ENCODE results near the gene ZSCAN16. TPM values are rescaled to one million over a fixed set of nuclear protein-coding genes. Genes with fewer than 3 reads are reported as not detected.
"Not testable (repeated sequence)": the region's sequence is repeated elsewhere in the genome, so short reads cannot be mapped to it uniquely, and the experiment has no call there.

Gene ZSCAN16
- total and polyA plus RNA-seq, 10 of the 15 experiments (the other 5 are each of a cell fraction or from before 2014, with no cell fraction given), result 4.6 to 13.8 (median 10.3) TPM

- DNase-seq (ENCODE audit: low read depth, low spot score), result no peak
- BruUV-seq (replicated peaks), result no TSS peak
- intact Hi-C loops (cut with micrococcal nuclease; ENCODE audit: unreplicated experiment), result no loop called here
- no peaks in the 10 kb centered on the region for H3K79me2 ChIP-seq (ENCODE audit: control insufficient read depth, insufficient read depth, low read length)
- POLR2A ChIA-PET, result no interaction called here
- SMC1A ChIA-PET (ENCODE audit: uncharacterized antibody, unreplicated experiment), result interaction anchor here (0.6 kb wide), 1 partner anchor 912 kb away, joined by 3 read pairs; no protein-coding TSS in a partner anchor
- CTCF ChIA-PET, result no interaction called here
- no peak overlapping the region for H3K4me2 ChIP-seq (ENCODE audit: control insufficient read depth, insufficient read depth)
- in situ Hi-C loops (cut with MboI), result loop anchor here (25.0 kb wide), 1 partner anchor 1427 kb away; the partner anchor contains the start of gene ZNF322
- no peak for FAIRE-seq
- no peak overlapping the region for H3K9ac ChIP-seq (ENCODE audit: control insufficient read depth, insufficient read depth, low read length)
- no peak overlapping the region for H3K4me3 ChIP-seq
- no peaks in the 10 kb centered on the region for H3K27me3 ChIP-seq (replicated peaks in 1 of 2; ENCODE audit: control insufficient read depth in 2 of 2, insufficient read depth in 2 of 2, low read length in 1 of 2)
- no peak overlapping the region for H2AFZ ChIP-seq (ENCODE audit: control insufficient read depth, low read depth, low read length)
- no peaks in the 10 kb centered on the region for H4K20me1 ChIP-seq (ENCODE audit: control insufficient read depth, insufficient read depth)
- H3K9me3 ChIP-seq (replicated peaks; ENCODE audit: control insufficient read depth, insufficient read depth, low read length), result peaks cover 13% of the 10 kb centered on the region; the same call in 2 of the 3 replicates
- H3K27ac ChIP-seq (ENCODE audit: control insufficient read depth, insufficient read depth), result no peak overlapping the region
- H3K36me3 ChIP-seq (ENCODE audit: control insufficient read depth in 2 of 2, insufficient read depth in 2 of 2, low read length in 1 of 2), result peaks cover 0 to 11% of the 10 kb centered on the region in 2 experiments; a peak in 1 of 4 replicates
- TF ChIP-seq CBX5 (IDR thresholded peaks at IDR 0.05; ENCODE audit: low read depth), result peak; percentile 94
- no peak for TF ChIP-seq IRF3 (IDR thresholded peaks at IDR 0.05)
- WGBS (ENCODE audit: insufficient coverage, insufficient replicate concordance, low lambda C conversion rate, missing lambda C conversion rate), result 90% methylated on average over 5 of the region's 5 CpGs
- ATAC-seq, result no peak
- H3K4me1 ChIP-seq (ENCODE audit: control insufficient read depth, insufficient read depth, low read length), result no peaks in the 10 kb centered on the region
- RAD21 ChIA-PET (ENCODE audit: unreplicated experiment), result no interaction called here
Measured at GRCh38 chr6:28089054-28089453, 35.4 kb upstream of the ZSCAN16 start.

- SMC1A ChIA-PET (ENCODE audit: uncharacterized antibody, unreplicated experiment), result no interaction called here
- BruUV-seq (replicated peaks), result no TSS peak
- CTCF ChIA-PET, result no interaction called here
Measured at GRCh38 chr6:28090917-28091586, 33.4 kb upstream of the ZSCAN16 start.

GRCh38 chr6:28102222-28102621 lies 22.2 kb upstream of the ZSCAN16 start:
- H3K4me2 ChIP-seq (ENCODE audit: control insufficient read depth, insufficient read depth); H2AFZ ChIP-seq (ENCODE audit: control insufficient read depth, low read depth, low read length); DNase-seq (ENCODE audit: low read depth, low spot score); BruUV-seq (replicated peaks); H3K4me3 ChIP-seq; H3K4me1 ChIP-seq (ENCODE audit: control insufficient read depth, insufficient read depth, low read length); intact Hi-C loops (cut with micrococcal nuclease; ENCODE audit: unreplicated experiment); RAD21 ChIA-PET (ENCODE audit: unreplicated experiment); H3K79me2 ChIP-seq (ENCODE audit: control insufficient read depth, insufficient read depth, low read length); H3K27ac ChIP-seq (ENCODE audit: control insufficient read depth, insufficient read depth); CTCF ChIA-PET; H4K20me1 ChIP-seq (ENCODE audit: control insufficient read depth, insufficient read depth); FAIRE-seq; H3K36me3 ChIP-seq (ENCODE audit: control insufficient read depth in 2 of 2, insufficient read depth in 2 of 2, low read length in 1 of 2); in situ Hi-C loops (cut with MboI); H3K27me3 ChIP-seq (replicated peaks in 1 of 2; ENCODE audit: control insufficient read depth in 2 of 2, insufficient read depth in 2 of 2, low read length in 1 of 2); SMC1A ChIA-PET (ENCODE audit: uncharacterized antibody, unreplicated experiment); H3K9me3 ChIP-seq (replicated peaks; ENCODE audit: control insufficient read depth, insufficient read depth, low read length); ATAC-seq; H3K9ac ChIP-seq (ENCODE audit: control insufficient read depth, insufficient read depth, low read length); POLR2A ChIA-PET: not testable (repeated sequence)
- 83% methylated on average over 7 of the region's 7 CpGs for WGBS (ENCODE audit: insufficient coverage, insufficient replicate concordance, low lambda C conversion rate, missing lambda C conversion rate)

More at GRCh38 chr6:28090917-28091586, 33.4 kb upstream of the ZSCAN16 start:
- H3K4me1 ChIP-seq (ENCODE audit: control insufficient read depth, insufficient read depth, low read length), result no peaks in the 10 kb centered on the region
- in situ Hi-C loops (cut with MboI) (loop anchor here (25.0 kb wide), 1 partner anchor 1429 kb away; the partner anchor contains the start of gene ZNF322), intact Hi-C loops (cut with micrococcal nuclease; ENCODE audit: unreplicated experiment) (no loop called here)
- H3K27me3 ChIP-seq (replicated peaks in 1 of 2; ENCODE audit: control insufficient read depth in 2 of 2, insufficient read depth in 2 of 2, low read length in 1 of 2), result no peaks in the 10 kb centered on the region
- no peak overlapping the region for H2AFZ ChIP-seq (ENCODE audit: control insufficient read depth, low read depth, low read length)
- WGBS (ENCODE audit: insufficient coverage, insufficient replicate concordance, low lambda C conversion rate, missing lambda C conversion rate), result 98% methylated on average over 29 of the region's 33 CpGs
- RAD21 ChIA-PET (ENCODE audit: unreplicated experiment), result no interaction called here
- H3K9me3 ChIP-seq (replicated peaks; ENCODE audit: control insufficient read depth, insufficient read depth, low read length), result peaks cover 13% of the 10 kb centered on the region; the same call in 2 of the 3 replicates
- H3K9ac ChIP-seq (ENCODE audit: control insufficient read depth, insufficient read depth, low read length), result no peak overlapping the region
- H3K79me2 ChIP-seq (ENCODE audit: control insufficient read depth, insufficient read depth, low read length), result no peaks in the 10 kb centered on the region
- TF ChIP-seq EZH2 (IDR thresholded peaks at IDR 0.05; ENCODE audit: borderline replicate concordance, control insufficient read depth, low read depth, low read length) (no peak), HDAC6 (IDR thresholded peaks at IDR 0.05; ENCODE audit: unreplicated experiment) (no peak), SREBF1 (IDR thresholded peaks at IDR 0.05; ENCODE audit: low read length) (no peak), NR2F1 (conservative IDR thresholded peaks at IDR 0.05) (no peak), RELB (IDR thresholded peaks at IDR 0.05; ENCODE audit: low read depth) (no peak)
- no peak for ATAC-seq
- H4K20me1 ChIP-seq (ENCODE audit: control insufficient read depth, insufficient read depth), result no peaks in the 10 kb centered on the region
- no peak overlapping the region for H3K4me2 ChIP-seq (ENCODE audit: control insufficient read depth, insufficient read depth)
- FAIRE-seq, result no peak
- DNase-seq (ENCODE audit: low read depth, low spot score), result no peak
- no peak overlapping the region for H3K4me3 ChIP-seq
- POLR2A ChIA-PET, result no interaction called here
- no peak overlapping the region for H3K27ac ChIP-seq (ENCODE audit: control insufficient read depth, insufficient read depth)
- peaks cover 0 to 9% of the 10 kb centered on the region in 2 experiments; a peak in 1 of 4 replicates for H3K36me3 ChIP-seq (ENCODE audit: control insufficient read depth in 2 of 2, insufficient read depth in 2 of 2, low read length in 1 of 2)

Measured in GM12878 (cell line).